HepG2 (cell line): ENCODE results near the gene RBM8A. TPM values are rescaled to one million over a fixed set of nuclear protein-coding genes. Genes with fewer than 3 reads are reported as not detected.

Source experiments
- ATAC-seq: fragments of 200-7000 bp; cut with Tn5 transposase; 3 replicates; pipeline ENCODE4 v1.9.1; 2020; ENCODE audit warnings: mild to moderate bottlenecking, moderate library complexity
- BruUV-seq: library from RNA; stranded (reverse); fragments of 400-500 nt; replicated peaks from 2 replicates; lab custom pipeline; 2021; lab: Mats Ljungman, UMichigan
- CTCF ChIA-PET: fragments of 300-600 bp; formaldehyde crosslinking; extraction: SDS; loops from one replicate; lab custom pipeline; 2021; ENCODE audit warnings: low total read pairs, inconsistent platforms, low intra/inter-chr PET ratio; lab: Yijun Ruan, JAX
- POLR2A ChIA-PET: fragments of 350-600 bp; sonication (Branson Sonifier 250); formaldehyde crosslinking; loops from one replicate; lab custom pipeline; 2020; ENCODE audit warnings: antibody characterized with exemption, inconsistent platforms; lab: Yijun Ruan, JAX
- DNase-seq: peaks from one replicate; pipeline ENCODE4 v3.0.0-alpha.2; 2015; ENCODE audit warnings: low spot score
- FAIRE-seq: peaks from 3 replicates; lab custom pipeline; 2011; peaks lifted over from hg19 to GRCh38; lab: Jason Lieb, UNC
- H2AFZ ChIP-seq: one replicate; pipeline ENCODE4 v1.6.1; 2011; ENCODE audit warnings: low read length, inconsistent platforms
- H3K27ac ChIP-seq: fragments of 300-600 bp; 3 replicates; pipeline ENCODE4 v1.8.0; 2011; ENCODE audit warnings: mixed run types, mild to moderate bottlenecking, mixed read lengths, low read length, inconsistent platforms; ENCODE audit not compliant: insufficient read depth; ENCODE audit errors: extremely low read length
- H3K27me3 ChIP-seq, 2 experiments: fragments of 200-600 bp in 1 of 2; 2 replicates in 1 of 2; 3 replicates in 1 of 2; pipeline versions ENCODE4 v1.6.0 to v1.8.0; 2011; ENCODE audit warnings: low read length in 2 of 2, mild to moderate bottlenecking in 2 of 2, moderate library complexity in 2 of 2, inconsistent platforms in 1 of 2; ENCODE audit not compliant: insufficient read depth in 2 of 2, control insufficient read depth in 1 of 2
- H3K36me3 ChIP-seq, 2 experiments: fragments of 200-600 bp in 1 of 2; replicated peaks in 1 of 2; 2 replicates in 1 of 2; 3 replicates in 1 of 2; pipeline versions ENCODE4 v1.5.1 to v1.8.0; 2011; ENCODE audit warnings: low read length in 2 of 2, inconsistent platforms in 1 of 2; ENCODE audit not compliant: insufficient read depth in 2 of 2, control insufficient read depth in 1 of 2
- H3K4me1 ChIP-seq: 2 replicates; pipeline ENCODE4 v1.5.1; 2012; ENCODE audit warnings: low read length, inconsistent platforms; ENCODE audit not compliant: insufficient read depth
- H3K4me2 ChIP-seq: 2 replicates; pipeline ENCODE4 v1.6.0; 2011; ENCODE audit warnings: low read depth, low read length, inconsistent platforms
- H3K4me3 ChIP-seq, 3 experiments: fragments of 200-600 bp in 1 of 3; sonication (generic), shearing (Covaris generic) in 1 of 3; replicated peaks in 1 of 3; 2 replicates each; pipeline ENCODE4 v1.5.1; 2011 to 2016; ENCODE audit warnings: low read length in 3 of 3, inconsistent platforms in 2 of 3, low read depth in 2 of 3, mild to moderate bottlenecking in 2 of 3, control low read depth in 1 of 3, mixed read lengths in 1 of 3; ENCODE audit not compliant: insufficient read depth in 1 of 3
- H3K79me2 ChIP-seq: one replicate; pipeline ENCODE4 v1.6.1; 2011; ENCODE audit warnings: low read length, inconsistent platforms; ENCODE audit not compliant: insufficient read depth
- H3K9ac ChIP-seq: 2 replicates; pipeline ENCODE4 v1.6.0; 2011; ENCODE audit warnings: mild to moderate bottlenecking, low read depth, low read length, inconsistent platforms; ENCODE audit not compliant: insufficient read depth
- H3K9me3 ChIP-seq: 2 replicates; pipeline ENCODE4 v1.5.1; 2012; ENCODE audit warnings: mild to moderate bottlenecking, low read length
- H4K20me1 ChIP-seq: 2 replicates; pipeline ENCODE4 v1.6.0; 2011; ENCODE audit warnings: inconsistent platforms, mild to moderate bottlenecking, low read length, moderate library complexity; ENCODE audit not compliant: insufficient read depth
- CCDC6 ChIP-seq: sonication (generic); formaldehyde crosslinking; IDR thresholded peaks from 2 replicates; pipeline ENCODE4 v1.8.1; 2022; ENCODE audit warnings: mild to moderate bottlenecking, missing genetic modification reagents, moderate library complexity
- EED ChIP-seq: sonication (generic); formaldehyde crosslinking; IDR thresholded peaks from 2 replicates; pipeline ENCODE4 v1.5.0; 2020; ENCODE audit warnings: mild to moderate bottlenecking, missing genetic modification reagents
- MATR3 ChIP-seq: sonication (generic); formaldehyde crosslinking; IDR thresholded peaks from 2 replicates; pipeline ENCODE4 v1.4.0; 2020; ENCODE audit warnings: missing genetic modification reagents
- MLX ChIP-seq: IDR thresholded peaks from 2 replicates; pipeline ENCODE4 v1.6.1; 2016
- SIX4 ChIP-seq: sonication (generic); formaldehyde crosslinking; IDR thresholded peaks from 2 replicates; pipeline ENCODE4 v1.4.0; 2020; ENCODE audit warnings: missing genetic modification reagents
- SMARCC2 ChIP-seq: fragments of 450-650 bp; IDR thresholded peaks from 2 replicates; pipeline ENCODE4 v1.6.1; 2017; ENCODE audit warnings: antibody characterized with exemption, mild to moderate bottlenecking
- SNAI1 ChIP-seq: sonication (generic); formaldehyde crosslinking; IDR thresholded peaks from 2 replicates; pipeline ENCODE4 v1.5.0; 2020; ENCODE audit warnings: mild to moderate bottlenecking, missing genetic modification reagents, borderline replicate concordance
- ZBTB4 ChIP-seq: sonication (generic); formaldehyde crosslinking; IDR thresholded peaks from 2 replicates; pipeline ENCODE4 v1.4.0; 2020; ENCODE audit warnings: missing genetic modification reagents, mild to moderate bottlenecking, borderline replicate concordance
- ZNF18 ChIP-seq: sonication (generic); formaldehyde crosslinking; IDR thresholded peaks from 2 replicates; pipeline ENCODE4 v1.8.0; 2022; ENCODE audit warnings: mild to moderate bottlenecking, missing genetic modification reagents; ENCODE audit not compliant: insufficient replicate concordance
- ZNF326 ChIP-seq: sonication (generic); formaldehyde crosslinking; IDR thresholded peaks from 2 replicates; pipeline ENCODE4 v1.4.0; 2020; ENCODE audit warnings: missing genetic modification reagents, borderline replicate concordance
- ZNF710 ChIP-seq: sonication (generic); formaldehyde crosslinking; IDR thresholded peaks from 2 replicates; pipeline ENCODE4 v1.5.0; 2020; ENCODE audit warnings: mild to moderate bottlenecking, missing genetic modification reagents, borderline replicate concordance
- ZNF790 ChIP-seq: sonication (generic); formaldehyde crosslinking; IDR thresholded peaks from 2 replicates; pipeline ENCODE4 v1.8.0; 2022; ENCODE audit warnings: missing genetic modification reagents, mild to moderate bottlenecking, borderline replicate concordance
- ZNF816 ChIP-seq: sonication (generic); formaldehyde crosslinking; IDR thresholded peaks from 2 replicates; pipeline ENCODE4 v1.8.0; 2022; ENCODE audit warnings: missing genetic modification reagents, mild to moderate bottlenecking, borderline replicate concordance
- ZSCAN9 ChIP-seq: IDR thresholded peaks from 2 replicates; pipeline ENCODE4 v1.6.1; 2016; ENCODE audit warnings: borderline replicate concordance
- WGBS: methylation state at CpG from one replicate; pipeline ENCODE4 v1.1.6; 2017; ENCODE audit warnings: low lambda C conversion rate; 5-methylcytosine and 5-hydroxymethylcytosine counted together
- in situ Hi-C: cut with HindIII; loops from 2 replicates; pipeline ENCODE4 v1.10.0; 2017; ENCODE audit warnings: low pct_unique_long_range_greater_than_20kb; ENCODE audit not compliant: extremely low pct_ligation_motif_present
- intact Hi-C: fragments of 100-400 bp; cut with micrococcal nuclease; formaldehyde crosslinking; loops from one replicate; pipeline ENCODE4 v1.10.0; 2022; ENCODE audit not compliant: unreplicated experiment
- polyA plus RNA-seq, 8 experiments: library from polyadenylated mRNA; depleted of rRNA in 3 of 8; stranded (reverse) in 7 of 8; unstranded in 1 of 8; fragments of >200 nt; fragmentation: Illumina TruSeq in 4 of 8; extraction: Trizol in 4 of 8; gene quantifications; 2 replicates each; pipeline versions ENCODE4 v1.2.1 to v1.2.3, GENCODE V29; 2011 to 2016; ENCODE audit warnings: low read depth in 4 of 8, missing spikeins in 1 of 8, mixed read lengths in 1 of 8; ENCODE audit not compliant: insufficient read depth in 1 of 8
- total RNA-seq, 5 experiments: library from RNA; depleted of rRNA; stranded (reverse); fragments of >200 nt; fragmentation: Illumina TruSeq; extraction: Trizol; gene quantifications; 2 replicates each; pipeline ENCODE4 v1.2.3, GENCODE V29; 2016; ENCODE audit warnings: low read depth in 1 of 5

The RBM8A gene
- total and polyA plus RNA-seq, 2 of the 13 experiments (the other 11 are each of a cell fraction or from before 2014, with no cell fraction given): 106 to 162 TPM

- TF ChIP-seq MLX (no peak), SMARCC2 (no peak)
- TF ChIP-seq, all 625 proteins: peak for 7
These were observed 796 bp upstream of the RBM8A start (continued) for GRCh38 chr1:145927916-145928643.

GRCh38 chr1:145926686-145927062 lies 610 bp downstream of the RBM8A start:
- TSS peak; percentile 82 for BruUV-seq
- Histone ChIP-seq H3K36me3 (no peaks in the 10 kb centered on the region; a peak in 4 of 5 replicates), H3K27ac (peak overlapping the region; percentile 88), H3K4me1 (peaks cover 17% of the 10 kb centered on the region), H3K4me3 (peak overlapping the region; percentile 77 to 95 (median 83)), H3K4me2 (peak overlapping the region; percentile 82), H3K9me3 (no peaks in the 10 kb centered on the region), H4K20me1 (no peaks in the 10 kb centered on the region), H2AFZ (no peak overlapping the region), H3K9ac (peak overlapping the region; percentile 96), H3K79me2 (peaks cover 15% of the 10 kb centered on the region), H3K27me3 (no peaks in the 10 kb centered on the region; a peak in 1 of 5 replicates)
- DNase-seq (no peak), FAIRE-seq (no peak), ATAC-seq (peak; percentile 14; the same call in 2 of the 3 replicates)
- 20% methylated on average over 19 of the region's 19 CpGs for WGBS
- intact Hi-C loops (loop anchor here (2.0 to 5.0 kb wide), 2 partner anchors 34 to 38 kb away; partner anchors contain the start of genes ANKRD34A and POLR3GL), in situ Hi-C loops (loop anchor here (5.0 kb wide), 2 partner anchors 36 to 39 kb away; partner anchors contain the start of genes ANKRD34A, ANKRD35 and POLR3GL)
- POLR2A ChIA-PET: interaction anchor here (0.9 to 5.6 kb wide), 19 partner anchors 8 to 124 kb away, joined by 3 to 84 read pairs (median 10); partner anchors contain the start of genes ANKRD34A, LIX1L, NUDT17 and PEX11B
- CTCF ChIA-PET: interaction anchor here (1.6 kb wide), 1 partner anchor 35 kb away, joined by 9 read pairs; no protein-coding TSS in a partner anchor
- TF ChIP-seq ZBTB4 (CRISPR knock-in tag) (no peak), SNAI1 (CRISPR knock-in tag) (no peak), CCDC6 (CRISPR knock-in tag) (0 out of 2 replicates have a peak, but pooled peaks have one; percentile 5), ZNF816 (no peak), EED (no peak), ZNF710 (CRISPR knock-in tag) (no peak), ZSCAN9 (CRISPR knock-in tag) (no peak), MATR3 (CRISPR knock-in tag) (no peak), ZNF326 (no peak), ZNF790 (CRISPR knock-in tag) (no peak), SIX4 (CRISPR knock-in tag) (0 out of 2 replicates have a peak, but pooled peaks have one; percentile 4), ZNF18 (CRISPR knock-in tag) (peak; percentile 1)
